Keratinocyte (primary cell): ENCODE measurements around the gene TCP11L2. TPM values are rescaled to one million over a fixed set of nuclear protein-coding genes. Genes with fewer than 3 reads are reported as not detected.
A peak's percentile ranks its signal among the peaks of the same experiment; 100 is the strongest.

Experiments
- DNase-seq: peaks from one replicate; pipeline ENCODE4 v3.0.0-alpha.2; 2011; ENCODE audit warnings: low read depth, missing footprints, low spot score
- FAIRE-seq: peaks from 2 replicates; lab custom pipeline; 2011; peaks lifted over from hg19 to GRCh38; lab: Jason Lieb, UNC
- H2AFZ ChIP-seq: 2 replicates; pipeline ENCODE4 v1.6.0; 2012; ENCODE audit warnings: low read length, control low read depth, inconsistent platforms; ENCODE audit not compliant: control insufficient read depth
- H3K27ac ChIP-seq: 2 replicates; pipeline ENCODE4 v1.5.1; 2011; ENCODE audit warnings: low read length; ENCODE audit not compliant: control insufficient read depth, insufficient read depth
- H3K27me3 ChIP-seq: 3 replicates; pipeline ENCODE4 v1.6.0; 2011; ENCODE audit warnings: low read length; ENCODE audit not compliant: control insufficient read depth, insufficient read depth; ENCODE audit errors: extremely low read depth
- H3K36me3 ChIP-seq, 2 experiments: 2 replicates in 1 of 2; 3 replicates in 1 of 2; pipeline ENCODE4 v1.5.1; 2011; ENCODE audit warnings: low read length in 2 of 2, mild to moderate bottlenecking in 1 of 2; ENCODE audit not compliant: control insufficient read depth in 2 of 2, insufficient read depth in 2 of 2; ENCODE audit errors: extremely low read depth in 1 of 2
- H3K4me1 ChIP-seq: 3 replicates; pipeline ENCODE4 v1.5.1; 2011; ENCODE audit warnings: low read length; ENCODE audit not compliant: control insufficient read depth, insufficient read depth; ENCODE audit errors: extremely low read depth
- H3K4me2 ChIP-seq: 3 replicates; pipeline ENCODE4 v1.6.0; 2011; ENCODE audit warnings: low read depth, low read length; ENCODE audit not compliant: control insufficient read depth, insufficient read depth; ENCODE audit errors: extremely low read depth
- H3K4me3 ChIP-seq, 3 experiments: fragments of 200-600 bp in 1 of 3; sonication (generic) in 1 of 3; 2 replicates in 2 of 3; 3 replicates in 1 of 3; pipeline ENCODE4 v1.5.1; 2011 to 2016; ENCODE audit warnings: low read length in 3 of 3, mild to moderate bottlenecking in 3 of 3, control low read depth in 2 of 3, inconsistent platforms in 1 of 3, low read depth in 1 of 3, mixed read lengths in 1 of 3, mixed run types in 1 of 3, moderate library complexity in 1 of 3; ENCODE audit not compliant: control insufficient read depth in 2 of 3, insufficient read depth in 2 of 3; ENCODE audit errors: extremely low read depth in 1 of 3
- H3K79me2 ChIP-seq: 2 replicates; pipeline ENCODE4 v1.6.0; 2012; ENCODE audit warnings: low read length; ENCODE audit not compliant: control insufficient read depth, insufficient read depth
- H3K9ac ChIP-seq: 3 replicates; pipeline ENCODE4 v1.6.0; 2011; ENCODE audit warnings: low read length; ENCODE audit not compliant: control insufficient read depth, insufficient read depth; ENCODE audit errors: extremely low read depth
- H3K9me1 ChIP-seq: 3 replicates; pipeline ENCODE4 v1.6.0; 2011; ENCODE audit warnings: low read length; ENCODE audit not compliant: control insufficient read depth, insufficient read depth; ENCODE audit errors: extremely low read depth
- H3K9me3 ChIP-seq: 2 replicates; pipeline ENCODE4 v1.5.1; 2012; ENCODE audit warnings: low read depth, low read length; ENCODE audit not compliant: control insufficient read depth
- H4K20me1 ChIP-seq: 3 replicates; pipeline ENCODE4 v1.6.0; 2011; ENCODE audit warnings: low read length; ENCODE audit not compliant: control insufficient read depth, insufficient read depth; ENCODE audit errors: extremely low read depth
- EZH2 ChIP-seq: IDR thresholded peaks from one replicate; pipeline ENCODE4 v1.6.1; 2012; ENCODE audit warnings: inconsistent platforms, mild to moderate bottlenecking, low read length, moderate library complexity
- dilution Hi-C: fragments of 300-500 bp; cut with MboI; formaldehyde crosslinking; loops from one replicate; pipeline ENCODE4 v1.7.0; 2020; ENCODE audit warnings: low sequenced_read_pairs; ENCODE audit not compliant: extremely low pct_ligation_motif_present
- polyA plus RNA-seq, 5 experiments: library from polyadenylated mRNA; depleted of rRNA in 3 of 5; stranded (reverse) in 3 of 5; stranded (forward) in 1 of 5; unstranded in 1 of 5; fragments of >200 nt; gene quantifications; 1 replicate in 1 of 5; 2 replicates in 3 of 5; 3 replicates in 1 of 5; pipeline versions ENCODE4 v1.2.1 to v1.2.3, GENCODE V29; 2011 to 2012; ENCODE audit warnings: missing spikeins in 2 of 5, low read depth in 1 of 5, low replicate concordance in 1 of 5
- TF ChIP-seq, protein P1 (sequence below), 3 experiments: IDR thresholded peaks in 1 of 3; conservative IDR thresholded peaks in 1 of 3; optimal IDR thresholded peaks in 1 of 3; 2 replicates in 2 of 3; 3 replicates in 1 of 3; pipeline versions ENCODE3 to v1.5.1; 2011; ENCODE audit warnings: low read length in 3 of 3, mild to moderate bottlenecking in 3 of 3, moderate library complexity in 2 of 3, control low read depth in 1 of 3, inconsistent platforms in 1 of 3; ENCODE audit not compliant: insufficient read depth in 2 of 3; ENCODE audit errors: extremely low read depth in 1 of 3

The TCP11L2 gene
- polyA plus RNA-seq, 1 donor (not counting 4 experiments of a cell fraction or from before 2014, with no cell fraction given) = 6.1 TPM

DNA sequence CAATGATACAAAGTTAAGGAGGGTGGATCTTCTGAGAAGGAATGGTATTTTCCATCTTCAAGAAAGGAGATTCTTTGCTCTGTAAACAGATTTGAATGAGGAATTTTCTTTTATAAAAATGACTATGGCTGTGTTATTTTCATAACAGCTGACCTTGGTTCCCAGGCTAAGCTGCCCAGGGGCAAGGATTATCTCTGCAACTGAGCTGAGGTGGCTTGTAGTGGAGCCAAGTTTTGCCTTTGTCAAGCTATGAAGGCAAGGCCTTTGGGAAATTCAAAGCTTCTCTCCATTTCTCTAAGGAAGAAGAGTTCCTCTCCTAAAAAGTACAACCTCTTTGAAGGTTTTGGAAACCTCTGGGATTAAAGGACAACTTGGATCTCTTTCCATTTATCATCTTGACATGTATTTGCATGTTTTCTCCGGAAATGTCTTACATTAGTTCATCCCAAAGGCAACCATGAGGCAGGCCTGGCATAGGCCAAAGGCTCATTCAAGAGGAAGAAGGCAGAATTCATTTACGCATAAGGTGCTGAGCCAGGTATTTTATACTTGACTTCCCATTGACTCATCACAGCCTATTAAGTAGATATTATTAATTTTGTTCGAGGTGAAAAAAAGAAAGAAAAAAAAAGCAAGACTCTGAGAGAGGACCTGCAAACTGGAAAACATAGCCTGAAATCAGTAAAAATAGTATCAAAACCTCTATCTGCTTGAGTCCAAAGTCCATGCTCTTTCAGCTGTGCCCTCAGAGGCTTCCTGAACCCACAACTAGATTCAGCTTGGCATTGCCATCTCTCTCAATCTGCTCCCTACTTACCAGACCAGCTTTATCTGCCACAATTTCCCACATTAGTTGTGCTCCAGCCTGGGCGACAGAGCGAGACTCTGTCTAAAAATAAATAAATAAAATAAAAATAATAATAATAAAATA lies 30.7 kb upstream of the TCP11L2 start:
- DNase-seq (no peak), FAIRE-seq (peak; percentile 69)
- Histone ChIP-seq H3K4me3 (no peak overlapping the region), H3K79me2 (no peaks in the 10 kb centered on the region), H3K9ac (no peak overlapping the region), H3K27me3 (no peaks in the 10 kb centered on the region), H2AFZ (peak overlapping the region; percentile 48), H3K9me1 (no peaks in the 10 kb centered on the region), H3K4me1 (peaks cover 12% of the 10 kb centered on the region), H3K27ac (peak overlapping the region; percentile 6), H3K36me3 (no peaks in the 10 kb centered on the region), H4K20me1 (no peaks in the 10 kb centered on the region), H3K9me3 (no peaks in the 10 kb centered on the region), H3K4me2 (peak overlapping the region; percentile 44)
- dilution Hi-C loops = no loop called here
- TF ChIP-seq, protein P1, sequence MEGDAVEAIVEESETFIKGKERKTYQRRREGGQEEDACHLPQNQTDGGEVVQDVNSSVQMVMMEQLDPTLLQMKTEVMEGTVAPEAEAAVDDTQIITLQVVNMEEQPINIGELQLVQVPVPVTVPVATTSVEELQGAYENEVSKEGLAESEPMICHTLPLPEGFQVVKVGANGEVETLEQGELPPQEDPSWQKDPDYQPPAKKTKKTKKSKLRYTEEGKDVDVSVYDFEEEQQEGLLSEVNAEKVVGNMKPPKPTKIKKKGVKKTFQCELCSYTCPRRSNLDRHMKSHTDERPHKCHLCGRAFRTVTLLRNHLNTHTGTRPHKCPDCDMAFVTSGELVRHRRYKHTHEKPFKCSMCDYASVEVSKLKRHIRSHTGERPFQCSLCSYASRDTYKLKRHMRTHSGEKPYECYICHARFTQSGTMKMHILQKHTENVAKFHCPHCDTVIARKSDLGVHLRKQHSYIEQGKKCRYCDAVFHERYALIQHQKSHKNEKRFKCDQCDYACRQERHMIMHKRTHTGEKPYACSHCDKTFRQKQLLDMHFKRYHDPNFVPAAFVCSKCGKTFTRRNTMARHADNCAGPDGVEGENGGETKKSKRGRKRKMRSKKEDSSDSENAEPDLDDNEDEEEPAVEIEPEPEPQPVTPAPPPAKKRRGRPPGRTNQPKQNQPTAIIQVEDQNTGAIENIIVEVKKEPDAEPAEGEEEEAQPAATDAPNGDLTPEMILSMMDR (optimal IDR thresholded peaks at IDR 0.05 in 1 of 3, IDR thresholded peaks at IDR 0.05 in 1 of 3, conservative IDR thresholded peaks at IDR 0.05 in 1 of 3; ENCODE audit: extremely low read depth in 1 of 3, insufficient read depth in 2 of 3, low read length in 3 of 3) = no peak
- TF ChIP-seq EZH2 = no peak

DNA sequence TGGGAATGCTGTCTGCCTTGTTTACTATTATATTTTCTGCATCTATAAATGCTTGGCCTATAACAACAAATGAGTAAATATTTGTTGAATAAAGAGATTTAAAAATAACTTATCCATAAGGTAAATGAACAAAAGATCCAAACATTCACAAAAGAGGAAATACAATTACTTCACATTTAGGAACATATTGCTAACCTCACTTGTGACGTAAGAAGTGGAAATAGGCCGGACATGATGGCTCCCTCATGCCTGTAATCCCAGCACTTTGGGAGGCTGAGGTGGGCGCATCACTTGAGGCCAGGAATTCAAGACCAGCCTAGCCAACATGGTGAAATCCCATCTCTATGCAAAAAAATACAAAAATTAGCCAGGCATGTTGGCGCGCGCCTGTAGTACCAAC lies 29.0 kb upstream of the TCP11L2 start:
- Histone ChIP-seq H3K36me3 (no peaks in the 10 kb centered on the region), H3K4me3 (no peak overlapping the region), H3K27ac (no peak overlapping the region), H3K9me3 (no peaks in the 10 kb centered on the region), H3K79me2 (no peaks in the 10 kb centered on the region), H3K4me1 (peaks cover 14% of the 10 kb centered on the region), H3K27me3 (no peaks in the 10 kb centered on the region), H3K4me2 (no peak overlapping the region), H4K20me1 (no peaks in the 10 kb centered on the region), H2AFZ (no peak overlapping the region), H3K9ac (no peak overlapping the region), H3K9me1 (no peaks in the 10 kb centered on the region)
- FAIRE-seq = no peak
- TF ChIP-seq EZH2 = no peak
- TF ChIP-seq, protein P1 (optimal IDR thresholded peaks at IDR 0.05 in 1 of 3, IDR thresholded peaks at IDR 0.05 in 1 of 3, conservative IDR thresholded peaks at IDR 0.05 in 1 of 3; ENCODE audit: extremely low read depth in 1 of 3, insufficient read depth in 2 of 3, low read length in 3 of 3) = no peak
- dilution Hi-C loops = no loop called here
- no peak for DNase-seq
